Colon (tissue), 2 donors: ENCODE results near the gene RASAL2.

ENCODE experiments used
- FAIRE-seq: peaks from 2 replicates; lab custom pipeline; 2012; peaks lifted over from hg19 to GRCh38; lab: Jason Lieb, UNC
- donor health status: control.
- donor health status: control.

RASAL2 gene

DNA sequence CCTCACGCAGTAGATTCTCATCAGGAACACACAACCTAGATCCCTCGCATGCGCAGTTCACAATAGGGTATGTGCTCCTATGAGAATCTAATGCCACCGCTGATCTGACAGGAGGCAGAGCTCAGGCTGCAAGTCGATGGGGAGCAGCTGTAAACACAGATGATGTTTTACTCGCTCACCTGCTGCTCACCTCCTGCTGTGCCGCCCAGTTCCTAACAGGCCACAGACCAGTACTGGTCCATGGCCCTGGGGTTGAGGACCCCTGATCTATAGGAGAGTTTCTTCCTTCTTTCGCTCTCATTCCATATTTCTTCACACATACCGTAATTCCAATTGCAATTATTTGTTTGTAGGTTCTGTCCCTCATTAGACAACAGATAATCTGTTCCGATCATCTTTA, 299.5 kb downstream of the RASAL2 start:
- no peak for FAIRE-seq

GRCh38 chr1:178396789-178397188, 302.9 kb downstream of the RASAL2 start:
- no peak for FAIRE-seq

GRCh38 chr1:178397678-178398077, 303.8 kb downstream of the RASAL2 start:
- no peak for FAIRE-seq

GRCh38 chr1:178399177-178399728, 305.3 kb downstream of the RASAL2 start:
- no peak for FAIRE-seq

GRCh38 chr1:178405137-178405536, 311.2 kb downstream of the RASAL2 start:
- FAIRE-seq = no peak

DNA sequence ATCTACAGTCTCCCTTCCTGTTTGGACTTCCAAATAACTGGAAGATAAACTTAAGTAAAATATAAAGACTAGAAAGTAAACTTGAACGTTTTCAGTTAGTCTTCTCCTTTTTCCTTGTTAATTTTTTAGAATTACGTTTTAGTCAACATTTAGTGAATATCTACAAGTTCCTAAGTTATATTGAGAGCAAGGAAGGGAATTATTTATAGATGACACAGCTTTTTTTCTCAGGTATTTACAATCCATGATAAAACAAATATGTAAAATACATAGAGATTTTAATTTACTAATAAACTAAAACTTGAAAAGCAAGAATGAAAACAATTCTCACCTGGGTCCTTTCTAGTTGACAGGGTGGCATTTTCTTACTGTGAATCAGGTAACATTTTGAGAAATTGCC, 313.3 kb downstream of the RASAL2 start:
- FAIRE-seq = no peak

- no peak for FAIRE-seq
These were observed 313.8 kb downstream of the RASAL2 start for GRCh38 chr1:178407655-178408054.

- no peak for FAIRE-seq
These were observed 315.0 kb downstream of the RASAL2 start for GRCh38 chr1:178408871-178409270.

GRCh38 chr1:178409541-178409940, 315.6 kb downstream of the RASAL2 start:
- no peak for FAIRE-seq

DNA sequence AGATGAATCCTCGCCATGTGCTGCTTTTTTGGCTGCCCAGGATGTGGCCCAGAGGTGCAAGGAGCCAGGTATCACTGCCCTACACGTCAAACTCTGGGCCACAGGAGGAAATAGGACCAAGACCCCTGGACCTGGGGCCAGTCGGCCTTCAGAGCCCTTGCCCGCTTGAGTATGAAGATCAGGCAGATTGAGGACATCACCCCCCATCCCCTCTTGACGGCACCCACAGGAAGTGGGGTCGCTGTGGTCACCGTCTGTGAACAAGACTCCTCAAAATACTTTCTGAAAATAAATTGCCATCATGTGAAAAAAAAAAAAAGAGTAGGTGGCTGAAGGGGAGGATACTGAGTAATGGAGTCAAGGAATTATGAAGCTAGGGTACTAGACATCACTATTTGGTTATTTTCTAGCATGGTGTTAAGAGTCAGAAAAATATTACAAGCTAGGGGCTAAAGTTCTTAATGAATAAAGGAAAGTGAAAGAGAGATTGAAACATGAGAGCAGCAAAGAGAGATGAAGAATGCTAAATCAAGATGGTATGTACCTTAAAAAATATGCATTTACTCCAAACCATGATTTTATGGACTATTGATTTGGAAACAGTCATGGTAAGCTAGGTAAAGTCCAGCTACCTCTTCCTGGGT, 318.0 kb downstream of the RASAL2 start:
- no peak for FAIRE-seq

- no peak for FAIRE-seq
These were observed 318.5 kb downstream of the RASAL2 start for GRCh38 chr1:178412400-178412770.

DNA sequence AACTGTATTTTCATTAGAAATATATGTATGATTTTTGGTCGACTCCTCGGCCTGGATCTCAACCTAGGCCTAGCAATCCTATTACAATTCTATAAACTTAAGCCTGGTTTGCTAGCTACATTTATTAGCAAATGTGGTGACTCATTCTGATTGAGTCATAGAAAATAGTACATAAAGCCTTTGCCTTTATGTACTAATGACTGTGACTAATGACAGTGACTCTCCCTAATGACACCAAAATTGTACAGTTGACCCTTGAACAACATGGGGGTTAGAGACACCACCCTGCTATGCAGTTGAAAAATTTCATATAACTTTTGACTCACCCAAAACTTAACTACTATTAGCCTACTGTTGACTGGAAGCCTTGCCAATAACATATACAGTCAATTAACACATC, 324.0 kb downstream of the RASAL2 start:
- FAIRE-seq = no peak

GRCh38 chr1:178418284-178418955, 324.5 kb downstream of the RASAL2 start:
- FAIRE-seq = no peak

DNA sequence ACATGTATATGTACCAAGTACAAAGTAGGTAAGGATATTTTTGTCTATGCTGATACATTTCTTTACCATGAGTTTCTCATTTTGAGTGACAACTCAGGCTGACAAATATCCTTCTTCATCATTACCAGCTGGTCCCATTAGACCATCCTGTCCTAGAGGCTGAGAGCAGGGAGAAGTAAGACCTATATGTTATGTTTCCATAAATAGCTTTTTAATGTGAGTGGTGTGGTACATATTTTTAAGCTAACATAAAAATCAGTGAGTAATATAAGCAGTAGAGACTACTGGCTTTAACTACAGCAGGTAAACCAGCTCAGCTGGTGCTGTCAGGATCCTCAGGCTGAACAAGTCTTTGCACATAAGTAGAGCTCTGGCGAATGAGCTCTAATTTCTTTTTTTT, 340.5 kb downstream of the RASAL2 start:
- no peak for FAIRE-seq

GRCh38 chr1:178434899-178435435, 341.1 kb downstream of the RASAL2 start:
- FAIRE-seq = no peak

- FAIRE-seq = no peak
These were observed 343.0 kb downstream of the RASAL2 start for GRCh38 chr1:178436899-178437298.

- no peak for FAIRE-seq
These were observed 344.5 kb downstream of the RASAL2 start for GRCh38 chr1:178438432-178438831.

- no peak for FAIRE-seq
These were observed 349.0 kb downstream of the RASAL2 start for GRCh38 chr1:178442925-178443324.

GRCh38 chr1:178450871-178451270, 357.0 kb downstream of the RASAL2 start:
- FAIRE-seq = no peak

- FAIRE-seq = no peak
These were observed 357.6 kb downstream of the RASAL2 start for GRCh38 chr1:178451529-178451928.

- no peak for FAIRE-seq
These were observed 358.1 kb downstream of the RASAL2 start for GRCh38 chr1:178452013-178452412.

DNA sequence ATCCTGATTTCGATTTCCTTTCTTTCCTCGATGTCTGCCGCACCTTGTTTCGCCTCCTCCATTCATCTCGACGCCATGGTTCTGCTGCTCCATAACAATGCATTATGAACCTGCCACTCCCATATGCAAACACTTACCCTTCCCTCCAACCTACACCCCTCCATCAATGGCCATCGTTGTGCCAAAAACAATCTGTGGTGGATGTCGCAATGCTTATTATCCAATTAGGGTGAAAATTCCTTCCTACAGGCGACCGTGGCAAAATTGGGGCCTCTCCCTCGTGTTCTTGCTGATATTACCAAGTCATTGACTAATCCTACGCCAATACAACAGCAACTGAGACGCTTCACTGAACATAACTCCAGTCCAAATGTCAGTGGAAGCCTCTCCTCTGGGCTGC, 362.6 kb downstream of the RASAL2 start:
- FAIRE-seq = no peak

GRCh38 chr1:178457651-178458050, 363.7 kb downstream of the RASAL2 start:
- FAIRE-seq = no peak

DNA sequence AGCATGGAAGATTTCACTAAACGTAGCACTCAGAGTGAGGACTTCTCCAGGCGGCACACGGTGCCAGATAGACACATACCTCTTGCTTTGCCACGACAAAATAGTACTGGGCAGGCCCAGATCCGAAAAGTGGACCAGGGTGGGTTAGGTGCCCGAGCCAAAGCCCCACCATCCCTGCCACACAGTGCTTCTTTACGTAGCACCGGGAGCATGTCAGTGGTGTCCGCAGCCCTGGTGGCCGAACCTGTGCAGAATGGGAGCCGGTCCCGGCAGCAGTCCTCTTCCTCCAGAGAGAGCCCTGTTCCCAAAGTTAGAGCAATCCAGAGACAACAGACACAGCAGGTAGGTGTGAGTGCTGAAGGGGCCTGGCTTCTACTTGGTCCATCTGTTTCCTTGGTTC, 364.3 kb downstream of the RASAL2 start:
- FAIRE-seq = no peak
